Adipose tissue (tissue), 3 donors: ENCODE measurements around the gene SHISAL1. TPM values are rescaled to one million over a fixed set of nuclear protein-coding genes. Genes with fewer than 3 reads are reported as not detected.
"Not testable (repeated sequence)": the region's sequence is repeated elsewhere in the genome, so short reads cannot be mapped to it uniquely, and the experiment has no call there.

Experiments
- H3K27ac ChIP-seq: one replicate; pipeline ENCODE4 v1.5.1; 2013; ENCODE audit warnings: low read depth, low read length
- WGBS, 3 donors: extraction: QIAGEN DNeasy Blood & Tissue Kit; methylation state at CpG; one replicate each; pipeline ENCODE4 v1.1.7; 2013; 5-methylcytosine and 5-hydroxymethylcytosine counted together
- polyA plus RNA-seq, 3 donors: library from polyadenylated mRNA; stranded (reverse); fragments of 200-250 nt; gene quantifications; one replicate each; pipeline ENCODE4 v1.2.3, GENCODE V29; 2013
- donor health status: healthy with polysubstance abuse.
- donor health status: Bipolar disorder and iron deficiency.
- donor health status: healthy.

The SHISAL1 gene
- polyA plus RNA-seq, 3 donors = 0.13 to 1.2 (median 0.30) TPM

DNA sequence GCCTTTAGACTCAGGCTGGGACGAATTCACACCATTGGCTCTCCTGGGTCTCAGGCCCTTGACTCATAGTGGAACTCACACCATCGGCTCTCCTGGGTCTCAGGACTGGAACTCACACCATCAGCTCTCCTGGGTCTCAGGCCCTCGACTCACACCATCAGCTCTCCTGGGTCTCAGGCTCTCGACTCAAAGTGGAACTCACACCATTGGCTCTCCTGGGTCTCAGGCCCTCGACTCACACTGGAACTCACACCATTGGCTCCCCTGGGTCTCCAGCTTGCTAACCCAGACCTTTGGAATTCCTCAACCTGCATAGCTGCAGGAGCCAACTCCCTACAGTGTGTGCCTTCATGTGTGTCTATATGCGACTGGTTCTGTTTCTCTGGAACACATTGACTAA, 56.7 kb downstream of the SHISAL1 start:
- WGBS, 3 donors = 81 to 92% (median 85%) methylated on average over 6 of the region's 6 CpGs
- H3K27ac ChIP-seq = no peak overlapping the region

- WGBS, 3 donors = 54 to 96% (median 85%) methylated on average over 2 of the region's 2 CpGs
Measured at GRCh38 chr22:44254811-44255210, 57.9 kb downstream of the SHISAL1 start.

GRCh38 chr22:44249376-44250147, 63.2 kb downstream of the SHISAL1 start:
- WGBS, 3 donors = 88 to 95% (median 91%) methylated on average over 12 of the region's 12 CpGs
- no peak overlapping the region for H3K27ac ChIP-seq

More at GRCh38 chr22:44254811-44255210, 57.9 kb downstream of the SHISAL1 start:
- no peak overlapping the region for H3K27ac ChIP-seq

- no peak overlapping the region for H3K27ac ChIP-seq
- 93 to 97% (median 94%) methylated on average over 10 of the region's 10 CpGs for WGBS, 3 donors
Measured at GRCh38 chr22:44248926-44249325, 63.8 kb downstream of the SHISAL1 start.

DNA sequence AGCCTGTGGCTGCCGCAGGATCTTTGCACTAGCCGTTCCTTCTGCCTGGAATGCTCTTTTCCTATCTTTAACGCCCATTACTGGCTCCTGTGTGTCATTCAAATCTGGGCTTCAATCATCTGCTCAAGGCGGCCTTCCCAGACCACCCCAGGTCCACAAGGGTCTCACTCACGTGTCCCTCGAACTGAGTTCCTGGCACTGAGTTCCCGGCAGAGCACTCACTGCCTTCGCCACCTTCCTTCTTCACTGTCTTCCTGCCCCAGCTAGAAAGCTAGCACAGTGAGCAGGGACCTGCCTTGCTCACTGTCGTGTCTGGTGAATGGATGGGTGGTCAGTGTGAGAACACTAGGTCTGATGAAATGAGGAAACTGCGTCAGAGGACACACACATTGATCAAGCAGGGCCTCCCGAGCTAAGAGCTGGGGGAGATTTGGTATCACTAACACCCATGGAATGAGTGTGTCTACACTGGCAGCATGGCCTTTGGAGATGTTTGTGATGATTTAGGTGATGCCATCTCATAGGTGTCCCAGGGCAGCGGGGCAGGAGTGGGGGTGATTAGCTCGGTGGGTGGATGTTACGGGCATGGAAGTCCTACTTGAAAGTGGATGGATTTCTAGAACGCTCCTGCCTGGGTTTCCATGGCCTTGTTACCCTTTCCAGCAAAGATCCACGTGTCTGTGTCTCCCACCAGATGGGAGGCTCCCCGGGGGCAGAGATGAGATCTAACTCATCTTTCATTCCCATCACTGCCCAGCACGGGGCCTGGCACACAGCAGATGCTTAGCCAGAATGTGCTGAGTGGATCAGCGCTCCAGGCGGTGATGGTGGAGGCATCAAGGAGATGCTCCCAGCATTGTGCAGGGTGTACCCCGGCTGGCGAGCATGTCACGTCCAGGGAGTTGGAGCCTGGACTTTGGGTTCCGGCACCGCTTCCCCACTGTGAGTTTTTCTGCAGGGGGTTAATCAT, 64.5 kb downstream of the SHISAL1 start:
- WGBS, 3 donors = 89 to 91% (median 90%) methylated on average over 25 of the region's 25 CpGs
- no peak overlapping the region for H3K27ac ChIP-seq

DNA sequence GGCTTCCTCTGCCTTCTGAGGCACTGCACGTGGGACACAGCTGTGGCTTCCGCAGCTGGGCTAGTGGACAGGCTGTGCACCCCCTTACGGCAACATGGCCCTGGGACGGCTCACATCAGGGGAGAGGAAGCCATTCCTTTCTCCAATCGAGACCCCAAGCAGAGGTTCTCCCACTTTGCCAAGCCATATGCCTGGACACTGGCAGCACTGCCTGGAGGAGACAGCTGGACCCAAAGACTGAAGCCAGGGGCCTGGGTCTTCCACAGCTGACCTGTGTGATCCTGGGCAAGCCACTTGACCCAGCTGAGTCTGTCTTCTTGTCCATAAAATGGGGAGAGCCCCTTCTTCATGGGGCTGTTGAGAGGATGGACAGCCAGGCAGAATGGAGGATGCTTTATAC, 65.4 kb downstream of the SHISAL1 start:
- WGBS, 3 donors = 79 to 85% (median 83%) methylated on average over 5 of the region's 5 CpGs
- H3K27ac ChIP-seq = no peak overlapping the region

GRCh38 chr22:44246615-44247326, 66.0 kb downstream of the SHISAL1 start:
- 84 to 91% (median 87%) methylated on average over 8 of the region's 8 CpGs for WGBS, 3 donors
- no peak overlapping the region for H3K27ac ChIP-seq

GRCh38 chr22:44245867-44246266, 66.9 kb downstream of the SHISAL1 start:
- 84 to 91% (median 86%) methylated on average over 8 of the region's 8 CpGs for WGBS, 3 donors
- no peak overlapping the region for H3K27ac ChIP-seq

DNA sequence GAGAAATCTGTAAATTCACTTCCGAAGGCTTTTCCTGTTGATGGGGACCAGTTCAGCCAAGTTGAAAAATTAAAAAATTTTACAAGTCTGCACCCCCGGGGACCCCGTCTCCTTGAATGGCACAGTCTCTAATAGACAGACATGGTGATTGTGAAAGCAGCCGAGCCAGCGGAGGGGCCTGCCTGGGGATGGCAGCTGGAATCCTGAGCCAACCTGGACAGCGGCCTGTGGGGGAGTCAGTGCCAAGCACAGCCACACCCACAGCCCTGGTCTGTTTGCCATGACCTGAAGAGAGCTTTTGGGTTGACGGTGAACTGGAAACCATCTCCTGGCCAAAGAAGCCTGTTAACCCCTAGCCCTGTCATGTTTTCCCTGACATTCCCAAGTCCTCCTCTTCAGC, 67.3 kb downstream of the SHISAL1 start:
- WGBS, 3 donors = 69 to 77% (median 76%) methylated on average over 7 of the region's 7 CpGs
- H3K27ac ChIP-seq = no peak overlapping the region

- 76 to 90% (median 88%) methylated on average over 9 of the region's 9 CpGs for WGBS, 3 donors
- no peak overlapping the region for H3K27ac ChIP-seq
Measured at GRCh38 chr22:44244265-44244822, 68.4 kb downstream of the SHISAL1 start.

DNA sequence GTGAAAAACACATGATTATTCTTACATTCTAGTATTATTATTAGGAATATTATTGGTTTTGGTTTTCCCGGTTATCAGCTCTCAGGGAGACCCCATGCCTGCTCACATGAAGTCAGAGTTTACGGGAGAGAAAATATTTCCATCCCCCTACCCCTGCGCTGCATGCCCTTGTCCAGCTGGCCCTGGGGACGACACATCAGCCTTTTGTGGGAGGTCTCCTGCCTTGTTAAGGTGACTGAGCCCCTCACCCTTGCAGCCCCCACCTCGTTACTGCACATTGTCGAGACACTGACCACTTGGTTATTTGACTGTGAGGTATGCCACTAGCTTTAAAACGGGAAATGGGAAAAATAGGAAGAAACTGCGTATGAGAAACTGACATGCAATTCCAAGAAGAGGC, 69.0 kb downstream of the SHISAL1 start:
- WGBS, 3 donors = 73 to 78% (median 76%) methylated on average over 8 of the region's 8 CpGs
- no peak overlapping the region for H3K27ac ChIP-seq

- 69 to 80% (median 80%) methylated on average over 17 of the region's 17 CpGs for whole genome bisulfite sequencing, 3 donors
- H3K27ac ChIP-seq = no peak overlapping the region
Measured at GRCh38 chr22:44242946-44243724, 69.6 kb downstream of the SHISAL1 start.

DNA sequence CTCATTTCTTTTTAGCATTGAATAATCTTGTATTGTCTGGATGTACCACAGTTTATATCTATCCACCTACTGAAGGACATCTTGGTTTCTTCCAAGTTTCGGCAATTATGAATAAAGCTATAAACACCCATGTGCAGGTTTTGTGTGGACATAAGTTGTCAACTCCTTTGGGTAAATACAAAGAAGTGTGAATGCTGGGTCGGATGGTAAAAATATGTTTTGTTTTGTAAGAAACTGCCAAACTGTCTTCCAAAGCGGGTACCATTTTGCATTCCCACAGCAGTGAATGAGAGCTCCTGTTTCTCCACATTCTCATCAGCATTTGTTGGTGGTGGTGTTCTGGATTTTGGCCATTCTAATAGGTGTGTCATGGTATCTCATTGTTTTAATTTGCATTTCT, 71.6 kb downstream of the SHISAL1 start:
- not testable (repeated sequence) for H3K27ac ChIP-seq
- WGBS, 3 donors = 75 to 91% (median 89%) methylated on average over 3 of the region's 3 CpGs

DNA sequence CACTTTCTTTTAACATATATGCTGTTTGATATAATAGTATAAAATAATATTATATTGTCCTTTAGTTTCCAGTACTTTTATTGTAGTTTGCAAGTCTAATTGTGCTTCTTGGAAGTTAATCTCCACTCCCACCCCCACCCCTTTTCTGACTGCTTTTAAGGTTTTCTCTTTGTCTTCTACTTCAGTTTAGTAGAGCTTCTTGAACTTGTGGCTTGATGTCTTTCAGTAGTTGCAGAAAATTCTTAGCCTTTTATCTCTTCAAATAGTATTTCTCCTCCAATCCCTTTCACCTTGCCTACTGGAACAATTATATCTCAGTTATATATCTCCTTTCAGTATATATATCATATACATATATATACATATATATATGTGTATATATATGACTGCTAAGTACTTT, 75.5 kb downstream of the SHISAL1 start:
- no peak overlapping the region for H3K27ac ChIP-seq

DNA sequence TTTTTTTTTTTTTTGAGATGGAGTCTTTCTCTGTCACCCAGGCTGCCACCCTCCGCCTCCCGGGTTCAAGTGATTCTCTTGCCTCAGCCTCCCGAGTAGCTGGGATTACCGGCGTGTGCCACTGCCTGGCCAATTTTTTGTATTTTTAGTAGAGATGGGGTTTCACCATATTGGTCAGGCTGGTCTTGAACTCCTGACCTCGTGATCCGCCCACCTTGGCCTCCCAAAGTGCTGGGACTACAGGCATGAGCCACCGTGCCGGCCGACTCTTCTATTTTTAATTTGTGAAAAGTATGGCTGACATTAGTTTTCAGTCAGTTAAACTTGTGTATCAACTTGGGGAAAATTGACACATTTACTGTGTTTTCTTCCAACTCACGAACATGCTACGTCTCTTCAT, 78.4 kb downstream of the SHISAL1 start:
- H3K27ac ChIP-seq = not testable (repeated sequence)
- 92 to 95% (median 94%) methylated on average over 12 of the region's 12 CpGs for WGBS, 3 donors

DNA sequence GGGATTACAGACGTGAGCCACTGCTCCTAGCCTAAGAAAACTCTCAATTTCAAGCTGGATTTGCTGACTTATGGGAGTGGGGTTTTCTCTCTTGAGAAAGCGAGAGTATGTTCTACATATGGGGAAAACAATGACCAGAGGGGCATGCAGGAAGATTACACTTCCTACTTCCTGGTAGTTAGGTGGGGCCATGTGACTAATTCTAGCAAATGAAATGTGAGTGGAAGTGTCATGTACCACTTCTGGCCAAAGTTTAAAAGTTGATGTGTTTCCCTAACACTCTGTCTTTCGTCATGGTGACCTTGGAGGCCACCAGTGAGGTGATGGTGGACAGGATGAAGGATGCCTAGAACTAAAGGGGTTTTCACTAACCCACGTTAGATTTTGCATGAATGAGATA, 81.5 kb downstream of the SHISAL1 start:
- WGBS, 3 donors = 68 to 82% (median 75%) methylated on average over 4 of the region's 4 CpGs
- H3K27ac ChIP-seq = no peak overlapping the region

- 83 to 96% (median 91%) methylated on average over 2 of the region's 2 CpGs for WGBS, 3 donors
- no peak overlapping the region for H3K27ac ChIP-seq
Measured at GRCh38 chr22:44229809-44230208, 82.9 kb downstream of the SHISAL1 start.

DNA sequence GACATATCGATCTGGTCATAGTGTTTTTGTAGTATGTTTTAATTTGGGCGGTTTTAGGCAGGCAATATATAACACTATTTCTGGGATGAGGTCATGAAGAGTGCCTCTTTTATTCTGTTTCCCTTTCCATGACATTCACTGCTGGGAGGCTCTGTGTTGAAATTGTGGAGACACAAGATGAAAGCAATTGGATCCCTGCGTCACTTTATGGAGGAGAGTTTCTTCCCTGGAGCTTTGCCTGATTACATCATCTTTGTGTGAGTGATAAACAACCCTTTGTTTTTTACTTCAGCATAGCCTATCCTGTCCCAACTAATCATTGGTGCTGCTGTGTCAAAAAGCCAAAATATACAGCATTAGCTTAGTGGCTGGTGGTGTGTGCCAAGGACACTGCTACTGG, 83.4 kb downstream of the SHISAL1 start:
- WGBS, 3 donors = 64 to 94% (median 92%) methylated on average over 3 of the region's 3 CpGs
- H3K27ac ChIP-seq = no peak overlapping the region
